Activated naive CD4-positive, alpha-beta T cell treated with anti-CD3 and anti-CD28 coated beads, Interleukin-2, amount 50 U/mL, for 72 hours (primary cell): ENCODE measurements around the gene TPM1. TPM values are rescaled to one million over a fixed set of nuclear protein-coding genes. Genes with fewer than 3 reads are reported as not detected.

Experiments
- ATAC-seq, 2 donors: fragments of 150-1000 bp; cut with Tn5 transposase; 2 replicates each; pipeline ENCODE4 v1.10.0; 2021; ENCODE audit warnings: mild to moderate bottlenecking in 2 of 2, moderate library complexity in 2 of 2
- DNase-seq, 2 donors: peaks; one replicate each; pipeline ENCODE4 v3.0.0; 2021 to 2022; ENCODE audit warnings: low spot score in 2 of 2
- H3K27ac Mint-ChIP-seq, 2 donors: one replicate each; pipeline ENCODE4 v1.8.0; 2022; ENCODE audit warnings: mild to moderate bottlenecking in 2 of 2, mixed read lengths in 2 of 2
- H3K36me3 Mint-ChIP-seq, 2 donors: one replicate each; pipeline ENCODE4 v1.8.0; 2022; ENCODE audit warnings: mixed read lengths in 2 of 2
- H3K9me3 Mint-ChIP-seq, 2 donors: one replicate each; pipeline ENCODE4 v1.8.0; 2022; ENCODE audit warnings: mixed read lengths in 2 of 2
- total RNA-seq, 2 donors: library from RNA; stranded (reverse); gene quantifications; one replicate each; pipeline ENCODE4 v1.2.3, GENCODE V29; 2022

Gene TPM1
- total RNA-seq, 2 donors from 2014 or later, result 6.5 to 8.6 TPM

GRCh38 chr15:63075015-63075983, 32.8 kb downstream of the TPM1 start:
- ATAC-seq (no peak), DNase-seq (no peak)
- Mint-ChIP-seq H3K36me3 (no peaks in the 10 kb centered on the region), H3K9me3 (no peaks in the 10 kb centered on the region), H3K27ac (peak overlapping the region in 1 of 2 donors; percentile 66)

GRCh38 chr15:63075984-63076713, 33.6 kb downstream of the TPM1 start:
- peak overlapping the region in 1 of 2 donors; percentile 66 for H3K27ac Mint-ChIP-seq
- DNase-seq (no peak), ATAC-seq (no peak)
- no peaks in the 10 kb centered on the region for H3K9me3 Mint-ChIP-seq
- H3K36me3 Mint-ChIP-seq, result no peaks in the 10 kb centered on the region

GRCh38 chr15:63076714-63077046, 34.1 kb downstream of the TPM1 start:
- ATAC-seq (no peak), DNase-seq (no peak)
- H3K9me3 Mint-ChIP-seq, result no peaks in the 10 kb centered on the region
- no peak overlapping the region for H3K27ac Mint-ChIP-seq
- H3K36me3 Mint-ChIP-seq, result no peaks in the 10 kb centered on the region

- H3K36me3 Mint-ChIP-seq, result no peaks in the 10 kb centered on the region
- ATAC-seq (no peak), DNase-seq (no peak)
- no peaks in the 10 kb centered on the region for H3K9me3 Mint-ChIP-seq
- H3K27ac Mint-ChIP-seq, result no peak overlapping the region
Measured at GRCh38 chr15:63077952-63078351, 35.4 kb downstream of the TPM1 start.

GRCh38 chr15:63079947-63080626, 37.5 kb downstream of the TPM1 start:
- ATAC-seq, result no peak
- no peaks in the 10 kb centered on the region for H3K9me3 Mint-ChIP-seq

GRCh38 chr15:63080634-63081250, 38.2 kb downstream of the TPM1 start:
- no peaks in the 10 kb centered on the region for H3K9me3 Mint-ChIP-seq
- no peak overlapping the region for H3K27ac Mint-ChIP-seq
- H3K36me3 Mint-ChIP-seq, result no peaks in the 10 kb centered on the region
- no peak for ATAC-seq
- DNase-seq, result no peak

More at GRCh38 chr15:63079947-63080626, 37.5 kb downstream of the TPM1 start:
- no peak for DNase-seq
- H3K27ac Mint-ChIP-seq, result no peak overlapping the region
- H3K36me3 Mint-ChIP-seq, result no peaks in the 10 kb centered on the region

GRCh38 chr15:63082366-63082765, 39.8 kb downstream of the TPM1 start:
- DNase-seq (no peak), ATAC-seq (no peak)
- H3K27ac Mint-ChIP-seq, result no peak overlapping the region
- no peaks in the 10 kb centered on the region for H3K36me3 Mint-ChIP-seq
- no peaks in the 10 kb centered on the region for H3K9me3 Mint-ChIP-seq

GRCh38 chr15:63083044-63083443, 40.5 kb downstream of the TPM1 start:
- Mint-ChIP-seq H3K9me3 (no peaks in the 10 kb centered on the region), H3K27ac (no peak overlapping the region), H3K36me3 (no peaks in the 10 kb centered on the region)
- DNase-seq, result no peak
- ATAC-seq, result no peak

- DNase-seq (no peak), ATAC-seq (no peak)
- Mint-ChIP-seq H3K36me3 (no peaks in the 10 kb centered on the region), H3K27ac (no peak overlapping the region), H3K9me3 (no peaks in the 10 kb centered on the region)
Measured at GRCh38 chr15:63083541-63083940, 41.0 kb downstream of the TPM1 start.

- ATAC-seq, result no peak
- Mint-ChIP-seq H3K36me3 (no peaks in the 10 kb centered on the region), H3K27ac (no peak overlapping the region), H3K9me3 (no peaks in the 10 kb centered on the region)
- no peak for DNase-seq
Measured at GRCh38 chr15:63084806-63085205, 42.3 kb downstream of the TPM1 start.

- ATAC-seq (no peak), DNase-seq (no peak)
- Mint-ChIP-seq H3K27ac (no peak overlapping the region), H3K9me3 (no peaks in the 10 kb centered on the region), H3K36me3 (no peaks in the 10 kb centered on the region)
Measured at GRCh38 chr15:63085289-63085688, 42.7 kb downstream of the TPM1 start.

- ATAC-seq, result no peak
- Mint-ChIP-seq H3K36me3 (no peaks in the 10 kb centered on the region), H3K9me3 (no peaks in the 10 kb centered on the region), H3K27ac (no peak overlapping the region)
- DNase-seq, result no peak
Measured at GRCh38 chr15:63086271-63086670, 43.7 kb downstream of the TPM1 start.

- DNase-seq, result no peak
- Mint-ChIP-seq H3K9me3 (no peaks in the 10 kb centered on the region), H3K27ac (no peak overlapping the region), H3K36me3 (no peaks in the 10 kb centered on the region)
- no peak for ATAC-seq
Measured at GRCh38 chr15:63086947-63087346, 44.4 kb downstream of the TPM1 start.

- DNase-seq (no peak), ATAC-seq (no peak)
- H3K27ac Mint-ChIP-seq, result no peak overlapping the region
- no peaks in the 10 kb centered on the region for H3K9me3 Mint-ChIP-seq
- H3K36me3 Mint-ChIP-seq, result no peaks in the 10 kb centered on the region
Measured at GRCh38 chr15:63088533-63089245, 46.1 kb downstream of the TPM1 start.

- Mint-ChIP-seq H3K36me3 (no peaks in the 10 kb centered on the region), H3K27ac (no peak overlapping the region), H3K9me3 (no peaks in the 10 kb centered on the region)
- no peak for DNase-seq
- ATAC-seq, result no peak
Measured at GRCh38 chr15:63089260-63090043, 46.9 kb downstream of the TPM1 start.

- Mint-ChIP-seq H3K36me3 (no peaks in the 10 kb centered on the region), H3K27ac (no peak overlapping the region), H3K9me3 (no peaks in the 10 kb centered on the region)
- ATAC-seq, result no peak
- DNase-seq, result no peak
Measured at GRCh38 chr15:63090472-63090871, 47.9 kb downstream of the TPM1 start.
